NCI-H1092 (cell line): Measurements from ENCODE around the gene LMNTD1.

ENCODE experiments used
- DNase-seq: peaks from one replicate; lab custom pipeline; 2025; lab: John Stamatoyannopoulos, UW

LMNTD1 gene

DNA sequence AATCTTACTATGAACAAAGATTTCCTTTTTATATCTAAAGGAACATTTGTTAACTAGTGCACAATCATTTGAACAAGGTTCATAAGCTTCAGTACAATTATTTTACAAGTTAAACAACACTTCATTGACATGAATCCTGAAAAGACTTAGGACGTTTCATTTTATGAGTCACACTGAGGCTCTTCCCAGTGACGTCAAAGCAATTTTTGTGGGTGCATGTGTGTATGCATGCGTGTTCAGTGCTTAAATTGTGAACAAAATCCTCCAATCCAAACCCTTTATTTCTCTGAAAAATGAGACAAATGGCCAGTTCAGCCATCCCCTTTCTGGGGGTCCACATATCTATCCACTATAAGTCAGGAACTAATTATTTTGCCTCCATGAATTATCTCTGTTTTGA is 2.9 kb downstream of the LMNTD1 start:
- DNase-seq, result no peak

DNA sequence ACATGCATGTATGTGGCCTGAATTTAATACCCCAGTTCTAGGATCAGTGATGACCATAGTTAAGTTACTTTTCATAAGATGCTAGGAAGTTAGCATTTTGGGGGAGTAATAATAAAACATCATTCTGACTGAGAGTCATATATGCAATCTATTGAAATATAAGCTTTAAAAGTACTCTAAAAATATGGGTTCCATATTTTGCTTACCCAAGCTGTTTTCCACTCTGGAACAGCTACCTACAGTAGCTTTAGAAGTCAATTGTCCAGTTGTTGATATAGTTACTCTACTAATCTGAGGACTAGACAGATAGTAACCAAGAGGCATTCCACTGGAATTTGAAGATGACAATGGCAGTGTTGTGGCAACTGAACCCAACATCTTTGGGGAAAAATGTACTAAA is 4.0 kb downstream of the LMNTD1 start:
- no peak for DNase-seq

DNA sequence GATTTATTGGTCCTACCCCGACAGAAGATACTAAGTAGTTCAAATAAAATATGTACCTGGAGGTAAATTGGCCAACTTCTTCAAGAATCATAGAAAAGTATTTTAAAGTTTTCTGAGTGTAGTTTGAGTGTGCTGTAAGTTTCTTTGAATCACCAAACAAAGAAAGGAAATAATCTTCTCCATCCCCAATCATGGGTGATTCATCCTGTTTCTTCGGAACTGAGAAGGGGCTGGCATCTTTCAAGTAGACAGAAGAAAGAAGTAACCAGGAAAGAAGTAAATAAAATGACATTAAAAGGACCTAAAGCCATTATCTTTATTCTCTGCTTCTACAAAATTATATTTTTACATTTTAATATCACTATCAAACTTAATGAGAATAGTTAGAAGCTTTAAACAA is 6.8 kb downstream of the LMNTD1 start:
- no peak for DNase-seq

DNA sequence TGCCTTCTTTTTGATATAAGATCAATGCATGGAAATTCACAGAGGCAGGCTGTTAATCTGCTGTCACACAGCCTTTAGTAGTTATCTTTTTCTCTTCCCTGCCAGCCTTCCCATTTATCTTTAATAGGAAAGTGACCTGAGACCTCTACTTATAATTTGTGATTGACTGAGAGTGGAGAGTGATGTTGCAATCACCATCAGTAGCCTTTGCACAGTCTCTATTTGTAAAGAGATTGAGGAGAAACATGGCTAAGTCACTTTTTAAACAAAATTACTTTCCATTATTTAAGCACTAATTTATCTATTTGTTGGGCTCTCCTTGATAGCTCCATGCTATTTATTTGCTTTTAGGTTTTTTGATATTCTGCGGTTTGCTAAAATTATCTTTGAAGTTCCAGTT is 19.9 kb downstream of the LMNTD1 start:
- DNase-seq, result no peak

DNA sequence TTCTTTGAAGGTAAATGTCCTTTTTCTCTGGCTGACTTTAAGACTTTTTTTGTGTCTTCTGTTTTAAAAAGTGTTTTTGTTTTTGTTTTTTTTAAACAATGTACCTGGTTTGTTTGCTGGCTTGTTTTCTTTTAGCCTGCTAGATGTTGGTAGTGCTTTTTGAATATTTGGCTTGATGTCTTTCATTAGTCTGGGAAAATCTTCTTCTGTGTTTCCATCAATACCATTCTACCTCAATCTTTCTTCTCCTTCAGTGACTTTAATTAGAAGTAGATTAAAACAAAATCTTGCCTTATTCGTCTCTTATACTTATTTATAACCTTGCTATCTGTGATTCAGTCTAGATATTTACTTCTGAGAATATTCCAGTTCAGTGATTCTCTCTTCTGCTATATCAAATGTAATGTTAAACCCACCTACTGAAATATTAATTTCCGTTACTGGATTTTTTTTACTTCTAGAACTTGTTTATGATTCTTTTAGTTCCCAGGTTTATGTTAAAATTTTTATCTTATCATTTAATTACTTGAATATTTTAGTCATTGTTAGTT is 21.5 kb downstream of the LMNTD1 start:
- no peak for DNase-seq

DNA sequence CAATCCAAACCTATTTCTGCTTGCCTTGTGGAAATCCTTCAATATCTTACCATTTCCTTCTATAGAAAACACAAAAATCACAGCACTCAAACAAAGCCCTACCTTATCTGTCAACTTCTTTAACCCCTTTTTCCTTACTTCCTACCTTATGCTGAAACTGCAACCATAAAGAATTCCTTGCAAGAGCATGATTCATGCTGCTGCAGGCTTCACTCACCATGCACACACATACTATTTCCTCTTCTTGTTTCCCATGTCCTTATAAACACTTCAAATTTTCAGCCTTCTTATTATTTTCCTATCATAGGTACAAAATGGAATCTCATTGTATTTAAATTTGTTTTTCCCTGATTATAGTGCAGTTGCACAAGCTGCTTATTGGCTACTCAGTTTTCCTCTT is 23.3 kb downstream of the LMNTD1 start:
- DNase-seq, result no peak

DNA sequence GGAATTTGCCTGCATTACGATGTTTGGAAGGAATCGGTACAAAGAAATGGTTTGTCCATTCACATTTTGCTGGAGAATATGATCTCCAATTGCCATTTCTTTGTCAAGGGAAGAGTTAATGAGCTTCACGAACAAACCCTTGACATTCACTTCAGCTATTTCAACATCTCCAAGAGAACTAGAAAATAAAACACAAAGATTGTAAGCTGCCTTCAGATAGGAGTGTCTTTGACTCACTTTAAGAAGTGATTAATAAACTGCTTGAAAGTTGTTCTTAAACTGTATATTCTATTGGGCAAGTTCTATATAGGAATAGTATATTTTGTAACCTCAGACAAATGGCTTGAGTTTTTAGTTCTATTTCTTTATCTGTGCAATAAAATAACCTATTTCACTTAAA is 26.3 kb downstream of the LMNTD1 start:
- no peak for DNase-seq

DNA sequence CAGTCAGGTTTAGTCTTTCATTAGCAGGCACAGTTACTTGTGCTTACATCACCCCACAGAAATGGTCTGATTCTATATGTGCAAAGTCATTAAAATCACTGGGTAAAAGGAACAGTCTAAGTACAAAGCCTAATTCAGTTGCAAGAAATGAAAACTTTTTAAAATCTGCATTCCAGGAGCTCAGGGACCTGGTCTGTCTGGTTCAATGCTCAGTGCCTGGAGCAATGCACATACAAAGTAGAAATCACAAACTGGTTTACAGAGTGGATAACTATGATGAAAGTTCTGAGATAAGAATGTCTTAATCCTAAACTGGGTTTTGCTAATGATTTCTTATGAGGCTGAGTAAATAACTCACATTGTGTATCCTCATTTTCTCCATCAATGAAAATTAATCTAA is 28.7 kb downstream of the LMNTD1 start:
- no peak for DNase-seq

DNA sequence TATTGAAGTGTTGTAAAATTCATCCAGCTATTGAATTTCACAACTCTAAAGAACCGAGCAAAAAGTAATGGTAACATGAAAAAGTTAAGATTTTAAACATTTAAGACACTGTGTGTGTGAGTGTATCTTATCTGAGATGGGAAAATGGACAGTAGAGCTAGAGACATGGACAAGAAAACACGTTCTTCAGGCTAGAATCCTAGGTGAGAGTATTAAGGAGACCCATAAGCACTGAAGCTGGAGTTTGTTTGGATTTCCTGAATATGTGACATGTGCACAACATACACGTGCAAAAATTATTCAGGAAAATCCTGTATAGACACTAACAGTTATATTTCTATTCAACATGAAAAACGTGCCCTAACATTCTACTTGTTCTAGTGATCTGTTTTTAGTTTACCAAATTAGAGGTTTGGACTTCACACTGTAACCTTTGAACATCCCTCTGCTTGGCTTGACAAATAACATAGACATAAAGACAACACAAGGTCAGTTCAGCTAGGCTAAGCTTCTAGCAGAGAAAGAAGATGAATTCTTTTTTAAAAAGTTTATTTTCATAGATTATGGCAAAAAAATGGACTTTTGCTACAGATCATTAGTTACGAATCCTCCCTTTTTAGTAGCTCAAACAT is 31.3 kb downstream of the LMNTD1 start:
- DNase-seq, result no peak

DNA sequence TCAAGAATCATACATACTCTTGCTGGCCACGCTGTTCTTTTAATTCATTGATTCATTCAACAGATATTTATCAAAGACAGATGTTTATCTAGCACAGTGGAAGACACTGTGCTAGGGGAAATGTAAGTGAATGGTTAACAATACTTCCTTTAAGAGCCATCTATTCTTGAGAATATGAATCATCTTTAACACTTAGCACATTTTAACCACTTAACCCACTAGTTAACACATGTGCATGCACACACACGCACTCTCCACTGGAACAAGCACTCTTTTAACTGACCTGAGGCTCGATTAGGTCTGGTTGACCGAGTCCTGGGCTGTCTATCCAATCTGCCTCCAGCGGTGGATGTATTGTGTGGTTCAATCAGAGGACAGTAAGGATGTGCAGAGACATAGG is 34.6 kb downstream of the LMNTD1 start:
- DNase-seq, result no peak

DNA sequence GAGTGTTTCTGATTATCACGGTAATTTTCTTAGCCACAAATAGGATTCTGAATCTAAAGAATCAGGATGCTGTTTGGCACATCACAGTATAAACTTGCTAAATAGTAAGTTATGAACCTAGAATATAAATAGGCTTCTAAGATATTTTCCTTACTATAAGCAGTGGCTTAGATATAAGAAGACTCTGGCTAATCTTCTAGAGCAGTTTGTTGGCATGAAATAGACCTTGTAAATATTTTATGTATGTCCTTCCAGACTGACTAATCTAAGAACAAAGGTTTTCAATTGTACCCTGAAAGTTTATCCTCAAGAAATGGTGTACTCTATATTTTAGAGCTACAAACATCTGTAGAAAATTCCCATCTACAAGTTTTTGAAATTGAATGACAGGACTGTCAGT is 48.3 kb downstream of the LMNTD1 start:
- no peak for DNase-seq

DNA sequence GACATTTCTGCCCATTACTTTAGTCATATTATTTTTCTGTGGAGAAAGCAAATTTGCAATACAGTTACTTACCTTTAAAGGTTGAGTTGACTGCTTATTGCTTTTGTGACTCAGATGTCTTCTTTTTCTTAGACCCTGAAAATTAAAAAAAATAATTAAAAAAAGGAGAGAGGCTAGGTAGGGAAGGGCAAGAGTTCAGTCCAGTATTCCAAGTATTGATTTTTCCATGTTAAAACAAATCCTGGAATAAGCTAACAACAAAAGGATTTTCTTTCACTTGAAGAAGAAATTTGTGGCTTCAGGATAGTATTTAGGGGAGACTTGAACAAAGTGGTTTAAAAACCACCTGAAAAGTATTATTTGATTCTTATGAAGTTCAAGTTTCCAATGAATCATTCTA is 49.4 kb downstream of the LMNTD1 start:
- no peak for DNase-seq

DNA sequence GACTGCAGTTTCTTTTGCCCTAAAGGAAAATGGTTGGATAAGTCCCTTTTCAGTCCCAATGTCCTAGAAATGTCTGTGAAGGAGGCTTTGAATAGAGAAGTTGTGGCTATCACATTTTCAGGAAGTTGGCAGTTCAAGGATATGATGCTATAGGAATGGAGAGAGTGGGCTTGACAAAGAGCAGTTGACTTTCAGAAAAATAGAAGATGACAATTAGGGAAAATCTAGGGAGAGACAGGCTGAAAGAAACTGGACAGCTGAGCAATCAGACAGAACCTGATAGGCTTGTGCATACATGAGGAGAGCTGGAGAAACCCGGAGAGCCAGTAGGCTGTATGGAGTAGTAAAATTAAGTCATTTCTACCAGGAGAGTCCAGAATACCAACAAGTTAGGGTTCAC is 50.5 kb downstream of the LMNTD1 start:
- DNase-seq, result no peak

DNA sequence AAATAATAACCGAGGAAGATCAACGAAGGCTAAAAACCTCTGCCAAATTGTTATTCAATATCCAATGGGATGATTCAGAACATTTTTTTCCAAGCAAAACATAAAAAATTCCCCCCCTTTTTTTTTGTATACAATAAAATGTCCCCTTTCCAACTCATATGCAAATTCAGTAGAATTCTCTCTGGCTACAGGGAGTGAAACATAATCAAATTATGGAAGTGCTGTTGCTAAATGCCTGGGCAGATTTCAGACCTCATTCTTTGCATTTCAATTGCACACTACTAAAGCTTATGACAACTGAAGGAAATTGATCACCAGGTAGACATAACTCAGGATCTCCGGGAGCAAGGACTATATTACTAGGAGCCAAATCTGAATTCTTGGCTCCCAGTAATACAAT is 51.0 kb downstream of the LMNTD1 start:
- DNase-seq, result no peak

DNA sequence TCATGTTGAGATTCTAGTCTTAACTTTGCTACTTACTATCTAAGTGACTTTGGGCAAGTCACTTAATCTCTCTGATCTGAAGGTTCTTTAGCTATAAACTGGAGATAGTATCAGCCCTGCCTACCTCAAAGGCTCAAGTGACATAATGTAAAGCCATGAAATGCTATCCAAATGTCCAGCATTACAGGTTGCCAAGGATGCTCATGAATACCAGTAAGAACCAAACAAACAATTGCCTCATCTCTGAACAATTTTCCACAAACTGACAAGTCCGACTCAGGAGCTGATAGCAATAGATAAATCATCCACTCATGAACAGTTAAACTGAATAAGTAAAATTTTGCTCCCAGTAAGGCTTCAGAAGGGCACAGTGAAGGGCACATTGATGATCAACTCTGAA is 51.5 kb downstream of the LMNTD1 start:
- DNase-seq, result no peak

DNA sequence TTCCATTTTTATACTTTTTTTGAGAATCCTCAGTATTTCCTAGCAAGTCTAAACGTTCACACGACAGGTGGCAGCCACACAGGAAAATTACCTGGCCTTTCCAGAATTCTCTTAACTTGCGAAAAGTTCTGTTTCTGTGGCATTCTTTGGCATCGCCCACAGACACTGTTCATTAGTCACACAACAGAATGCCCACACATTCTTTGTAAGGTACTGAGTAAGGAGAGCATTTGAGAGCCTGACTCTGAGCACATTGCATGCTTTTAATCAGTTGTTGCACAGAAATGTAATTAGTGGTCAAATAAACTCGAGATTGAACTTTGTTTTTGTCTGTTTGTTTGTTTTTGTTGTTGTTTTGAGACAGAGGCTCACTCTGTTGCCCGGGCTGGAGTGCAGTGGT is 52.4 kb downstream of the LMNTD1 start:
- no peak for DNase-seq

DNA sequence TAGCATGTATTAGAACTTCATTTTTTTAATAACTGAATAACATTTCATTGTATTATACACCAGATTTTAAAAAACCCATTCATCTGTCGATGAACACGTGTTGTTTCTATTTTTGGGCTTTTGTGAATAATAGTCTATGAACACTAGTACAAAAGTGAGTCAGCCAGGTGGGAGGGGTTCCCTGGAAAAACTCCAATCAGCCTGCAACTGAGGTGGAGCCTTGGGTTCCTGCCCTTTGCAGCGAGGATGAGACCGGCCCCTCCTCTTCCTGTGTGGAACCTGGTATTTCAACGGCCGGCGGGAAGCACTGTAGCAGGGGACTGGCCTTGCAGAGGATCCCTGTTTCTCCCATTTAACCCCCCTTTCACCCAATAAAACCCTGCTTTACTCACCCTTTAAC is 56.1 kb downstream of the LMNTD1 start:
- DNase-seq, result no peak

DNA sequence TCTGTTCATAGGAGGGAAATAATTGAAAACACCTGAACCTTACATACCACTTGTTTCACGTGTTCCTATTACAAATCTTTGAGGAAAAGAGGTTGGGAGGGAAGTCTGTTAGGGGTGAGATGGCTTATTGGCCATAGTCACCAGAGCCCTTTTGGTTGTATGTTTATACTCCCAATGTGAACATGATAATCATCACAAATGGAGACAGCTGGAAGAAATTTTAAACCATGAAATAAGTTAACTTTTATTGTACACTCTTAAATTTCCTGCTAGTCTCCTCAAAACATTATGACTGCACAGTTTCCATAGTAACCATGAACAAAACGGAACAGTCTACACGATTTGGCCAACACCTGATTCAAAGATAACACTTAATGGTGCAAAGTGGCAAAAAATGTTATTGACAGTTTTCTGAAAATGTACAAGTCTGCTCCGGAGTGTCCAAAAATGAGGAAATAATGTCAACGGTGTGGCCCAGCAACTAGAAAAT is 56.9 kb downstream of the LMNTD1 start:
- DNase-seq, result no peak

DNA sequence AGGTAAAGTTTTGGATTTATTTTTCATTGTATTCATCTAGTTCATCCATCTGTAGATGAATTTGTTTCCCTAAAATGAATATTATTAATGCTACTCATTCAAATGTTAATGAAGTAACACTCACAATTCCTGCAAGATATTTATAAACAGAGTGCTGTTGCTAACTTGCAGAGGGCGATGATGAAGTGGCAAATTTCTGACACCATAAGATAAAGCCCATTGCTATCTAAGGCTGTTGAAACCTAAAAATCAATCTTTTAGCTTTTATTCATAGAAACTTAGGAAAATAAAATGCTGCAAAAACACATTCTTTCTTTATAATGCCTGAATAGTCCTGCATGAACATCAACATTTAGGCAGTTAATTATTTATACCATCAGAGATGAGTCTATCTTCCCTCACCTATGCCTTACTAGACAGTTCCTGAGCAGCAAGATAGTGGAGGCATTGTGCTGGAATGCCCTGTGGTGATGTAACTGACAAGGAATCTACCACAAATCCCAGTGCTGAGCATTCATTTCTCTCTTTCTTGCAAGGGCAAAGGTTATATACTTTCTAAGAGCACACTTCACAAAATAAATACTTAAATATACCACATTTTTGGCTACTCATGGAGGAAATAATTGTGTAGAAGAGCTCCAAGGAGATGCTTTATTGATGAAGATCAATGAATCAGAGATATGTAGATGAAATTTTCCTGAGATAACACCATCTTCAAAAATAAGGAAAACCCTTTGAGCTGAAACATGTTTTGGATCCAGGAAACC is 57.6 kb downstream of the LMNTD1 start:
- no peak for DNase-seq

DNA sequence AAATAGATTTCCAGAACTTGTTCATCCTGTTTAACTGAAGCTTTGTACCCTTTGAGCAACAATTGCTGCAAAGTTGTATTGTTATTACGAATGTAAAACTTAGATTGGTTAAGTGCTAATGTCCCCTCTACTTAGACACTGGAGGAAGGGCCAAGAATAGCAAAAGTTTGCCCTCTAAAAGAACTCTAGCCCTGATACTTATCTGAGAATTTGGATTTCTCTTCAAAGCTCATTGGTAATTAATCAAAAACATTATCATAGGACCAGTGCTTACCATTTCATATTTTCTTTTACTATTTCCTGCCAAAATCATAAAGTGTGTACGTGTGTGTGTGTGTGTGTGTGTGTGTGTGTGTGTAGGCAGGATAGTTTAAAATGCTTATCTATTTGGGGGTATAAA is 58.2 kb downstream of the LMNTD1 start:
- no peak for DNase-seq

DNA sequence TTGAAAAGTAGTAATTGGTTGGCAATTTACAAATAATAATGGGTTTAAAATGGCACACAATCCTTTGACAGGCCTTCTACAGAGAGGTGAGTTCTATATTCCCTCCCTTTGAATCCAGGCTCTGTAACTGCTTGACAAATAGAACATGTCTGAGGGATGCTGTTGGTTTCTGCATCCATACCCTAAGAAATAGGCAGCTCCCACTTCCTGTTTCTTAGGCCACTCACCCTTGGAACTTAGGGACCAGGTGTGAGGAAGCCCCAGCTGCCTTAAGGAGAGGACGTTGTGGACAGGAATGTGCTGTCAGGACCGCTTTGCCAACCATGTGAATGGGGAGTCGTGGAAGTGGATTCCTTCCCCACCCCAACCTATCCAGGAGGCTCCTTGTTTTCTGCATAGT is 59.4 kb downstream of the LMNTD1 start:
- DNase-seq, result no peak

DNA sequence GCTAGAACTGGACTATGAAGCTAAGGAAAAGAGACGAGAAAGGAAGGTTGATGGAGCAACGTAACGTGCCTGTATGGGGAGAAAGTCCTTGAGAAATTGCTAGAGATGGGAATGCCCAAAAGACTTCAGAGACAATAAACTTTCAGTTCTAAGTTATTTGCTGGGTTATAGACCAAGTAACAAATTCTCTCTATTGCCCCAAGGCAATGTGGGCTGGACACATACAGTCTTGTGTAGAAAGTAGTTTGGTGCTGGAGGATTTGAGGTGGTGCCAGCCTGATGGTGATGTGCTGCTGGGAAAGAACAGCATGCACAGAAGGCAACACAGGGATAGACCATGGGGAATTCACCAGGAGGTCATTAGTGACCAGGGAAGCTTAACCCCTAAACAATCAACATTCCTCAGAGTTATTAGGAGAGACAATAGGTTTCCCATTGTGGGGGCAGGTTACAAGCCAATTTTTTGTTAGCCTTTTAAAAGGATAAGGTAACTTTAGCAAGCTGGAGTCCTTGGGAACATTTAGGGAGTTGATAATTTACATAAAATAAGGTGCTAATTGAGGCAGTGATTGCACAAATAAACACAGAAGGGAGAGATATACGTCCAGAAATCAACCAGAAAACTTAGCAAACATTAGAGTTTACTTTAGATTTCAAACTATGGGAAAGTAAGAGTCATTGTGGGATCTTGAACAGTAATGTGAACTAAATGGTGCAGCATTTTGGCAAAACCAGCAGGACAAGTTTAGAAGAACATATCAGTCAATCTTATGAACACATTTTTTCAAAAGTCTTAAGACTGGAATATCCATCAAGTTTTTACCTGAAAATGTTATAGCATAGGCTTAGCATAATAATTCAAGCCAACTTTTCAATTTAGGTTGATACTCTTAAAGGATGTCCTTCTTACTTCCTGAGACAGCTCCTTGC is 61.4 kb downstream of the LMNTD1 start:
- DNase-seq, result no peak
